Activated T-helper 1 cell treated with Interleukin-2 at 50 U/mL for 16 hours (primary cell): ENCODE measurements around the gene MMAB.

Source experiments
- DNase-seq: peaks from one replicate; pipeline ENCODE4 v3.0.0-alpha.2; 2020; ENCODE audit warnings: low read depth

MMAB gene

DNA sequence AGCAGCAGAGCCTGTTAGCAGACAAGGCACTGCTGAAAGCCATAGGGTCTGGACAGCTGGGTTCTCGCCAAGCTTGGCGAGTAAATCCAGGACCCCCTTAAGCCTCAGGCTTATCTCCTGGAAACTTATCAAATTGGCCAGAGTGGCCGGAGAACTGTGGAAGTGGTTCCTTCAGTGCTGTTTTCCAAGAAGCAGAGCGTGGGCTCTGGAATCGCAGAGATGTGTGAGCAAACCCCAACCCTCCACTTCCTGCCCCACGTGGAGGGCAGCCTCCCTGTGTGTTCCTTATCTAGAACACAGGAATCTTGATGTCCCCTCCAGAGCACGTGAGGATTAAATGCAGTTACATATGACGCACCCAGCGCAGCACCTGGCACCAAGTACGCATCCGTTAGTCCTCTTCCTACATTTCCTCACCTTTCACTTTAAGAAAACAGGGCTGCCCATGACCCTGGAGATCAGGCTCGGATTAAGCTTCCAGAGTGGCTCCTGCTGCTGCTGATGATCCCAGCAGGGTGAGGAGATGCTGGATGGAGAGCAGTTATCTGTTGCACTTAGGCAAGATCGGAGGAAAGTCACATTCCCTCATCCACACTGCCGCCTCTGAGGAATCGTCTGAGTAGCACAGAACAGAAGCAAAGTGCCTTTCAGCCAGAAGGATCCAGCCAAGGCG is 35.0 kb downstream of the MMAB start:
- DNase-seq = no peak

DNA sequence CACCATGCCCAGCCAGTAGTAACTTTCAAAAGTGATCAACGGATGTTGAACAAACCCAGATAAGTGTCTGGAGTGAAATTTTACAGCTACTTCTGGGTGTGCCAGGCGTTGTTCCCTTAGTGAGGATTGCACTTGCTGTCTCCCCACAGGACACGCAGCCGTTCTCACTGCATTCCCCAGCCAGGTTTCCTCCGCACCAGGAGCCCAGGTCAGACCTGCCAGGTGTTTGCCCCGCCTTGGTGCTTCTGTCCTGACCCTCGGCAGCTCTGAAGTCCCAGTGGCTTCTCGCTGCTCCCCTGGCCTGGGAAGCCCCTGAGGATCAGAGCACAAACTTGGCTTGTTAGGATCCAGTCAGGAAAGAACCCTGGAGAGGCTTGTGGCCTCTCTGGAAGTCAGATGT is 36.2 kb downstream of the MMAB start:
- no peak for DNase-seq

DNA sequence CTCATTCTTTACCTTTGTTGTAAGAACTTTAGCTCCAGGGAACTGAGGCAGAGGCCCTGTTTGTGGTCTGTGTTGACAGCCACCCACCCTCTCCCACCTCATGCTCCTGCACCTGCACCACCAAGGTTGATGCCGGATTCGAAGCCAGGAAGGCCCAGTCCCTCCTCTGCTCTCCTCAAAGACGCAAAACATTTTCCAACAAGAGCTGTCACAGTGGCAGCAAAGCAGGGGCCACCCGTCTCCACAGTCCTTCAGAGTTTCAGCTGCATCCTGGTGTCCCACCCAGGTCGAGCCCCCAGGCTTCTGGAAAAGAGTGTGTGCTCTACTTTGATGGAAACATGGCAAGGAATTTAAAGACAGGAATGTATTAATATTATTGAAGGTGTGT is 37.4 kb downstream of the MMAB start:
- DNase-seq = no peak

DNA sequence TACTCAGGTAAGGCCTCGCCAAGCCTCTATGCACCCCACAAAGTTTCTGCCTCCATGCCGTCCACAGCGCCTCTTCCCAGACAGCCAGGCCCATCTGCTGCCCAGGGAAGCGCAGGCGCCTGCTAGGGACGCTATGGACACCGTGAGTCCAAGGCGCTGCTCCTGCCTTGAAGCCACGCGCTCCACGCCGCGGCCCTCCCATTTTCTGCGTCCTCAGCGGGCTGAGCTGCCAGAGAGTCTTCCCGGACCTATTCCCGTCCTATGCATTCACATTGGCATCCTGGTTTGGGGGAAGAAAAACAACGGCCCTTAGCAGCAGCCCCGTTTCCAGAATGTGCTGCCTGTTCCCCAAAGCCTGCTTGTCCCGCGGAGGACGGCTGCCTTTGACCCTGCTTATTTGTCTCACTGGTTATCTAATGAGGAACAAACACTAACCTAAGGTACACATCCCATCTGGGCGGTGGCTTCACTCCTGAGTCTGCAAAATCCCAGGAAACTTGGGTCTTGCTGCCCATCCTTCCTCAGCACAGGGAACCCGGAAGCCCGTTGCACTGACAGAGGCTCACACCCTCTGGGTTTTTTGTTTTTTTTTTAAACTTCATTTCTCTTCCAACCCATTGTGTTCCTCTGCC is 38.0 kb downstream of the MMAB start:
- no peak for DNase-seq

DNA sequence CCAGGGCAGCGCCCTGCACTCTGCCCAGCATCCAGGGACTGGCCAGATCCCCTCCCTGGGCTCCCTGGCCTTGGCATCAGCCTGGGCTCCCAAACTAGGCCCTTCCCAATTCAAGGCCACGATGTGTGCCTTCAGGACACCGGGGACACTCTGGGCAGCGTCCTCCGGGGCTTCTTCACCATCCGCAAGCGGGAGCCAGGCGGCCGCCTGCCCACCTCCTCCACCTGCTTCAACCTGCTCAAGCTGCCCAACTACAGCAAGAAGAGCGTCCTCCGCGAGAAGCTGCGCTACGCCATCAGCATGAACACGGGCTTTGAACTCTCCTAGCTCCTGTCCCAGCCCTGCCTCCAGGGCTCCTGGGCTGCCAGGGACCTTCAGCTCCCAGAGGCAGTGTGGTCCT is 38.8 kb downstream of the MMAB start:
- no peak for DNase-seq

DNA sequence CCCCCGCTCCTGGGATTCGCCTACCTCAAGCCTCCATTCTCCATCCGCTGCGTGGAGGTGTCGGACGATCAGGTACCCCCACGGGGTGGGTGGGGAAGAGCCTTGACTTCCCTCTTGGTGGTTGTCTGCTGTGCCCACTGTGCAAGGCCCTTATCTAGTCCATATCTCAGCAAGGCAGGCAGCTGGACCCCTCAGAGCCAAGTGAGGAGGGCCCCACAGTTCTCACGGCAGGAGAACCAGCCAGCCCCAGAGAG is 39.9 kb downstream of the MMAB start:
- no peak for DNase-seq

DNA sequence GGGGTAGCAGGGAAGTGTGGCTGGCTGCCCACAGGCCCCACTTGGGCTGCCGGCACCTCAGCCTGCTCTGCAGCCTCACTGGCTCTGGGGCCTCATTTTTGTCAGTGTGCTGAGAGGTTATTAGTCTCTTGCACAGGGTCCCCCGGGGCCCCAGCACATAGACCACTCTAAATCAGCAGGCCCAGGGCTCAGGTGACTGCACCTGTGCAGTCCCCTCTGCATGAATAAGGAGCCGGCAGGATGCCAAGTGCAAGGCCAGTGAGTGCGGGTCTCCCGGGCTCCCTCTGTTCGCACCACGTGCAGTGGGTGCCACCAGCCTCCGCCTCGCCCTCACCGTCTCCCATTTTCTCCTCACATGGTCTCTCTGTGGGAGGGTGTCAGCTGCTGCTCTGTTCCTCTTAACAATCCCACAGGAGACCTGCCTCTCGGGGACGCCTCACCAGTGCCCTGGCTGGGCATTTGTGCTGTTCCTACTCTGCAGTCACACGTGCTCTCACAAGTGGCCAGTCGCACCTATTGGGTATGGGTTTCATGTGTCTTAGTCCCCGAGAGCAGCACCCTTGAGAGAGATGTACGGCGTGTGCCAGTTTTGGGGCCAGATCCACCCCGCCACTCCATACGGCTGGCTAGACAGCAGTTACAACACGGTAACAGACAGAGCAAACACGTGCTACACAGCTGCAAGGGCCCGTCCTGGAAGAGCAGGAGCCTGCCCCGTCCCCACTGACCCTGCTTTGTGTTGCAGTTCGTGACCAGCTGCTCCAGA is 40.4 kb downstream of the MMAB start:
- DNase-seq = no peak

DNA sequence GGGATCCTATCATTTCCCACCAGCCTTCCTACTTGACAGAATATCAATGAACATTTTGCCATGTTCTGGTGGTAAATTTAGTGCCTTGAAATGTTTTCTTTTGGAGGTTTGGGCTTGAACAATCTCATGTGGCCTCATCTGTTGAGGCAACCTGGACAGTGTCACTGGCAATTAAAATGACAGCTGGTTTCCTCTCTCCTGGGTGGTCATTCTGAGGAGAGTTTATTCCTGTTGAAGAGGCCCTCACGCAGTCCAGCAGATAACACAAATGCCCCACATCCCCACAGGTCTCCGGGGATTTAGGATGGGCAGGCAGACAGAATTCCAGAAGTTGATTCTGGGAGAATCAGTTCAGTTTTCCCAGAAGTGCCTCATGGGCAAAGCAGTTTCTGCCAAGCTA is 41.9 kb downstream of the MMAB start:
- DNase-seq = no peak

DNA sequence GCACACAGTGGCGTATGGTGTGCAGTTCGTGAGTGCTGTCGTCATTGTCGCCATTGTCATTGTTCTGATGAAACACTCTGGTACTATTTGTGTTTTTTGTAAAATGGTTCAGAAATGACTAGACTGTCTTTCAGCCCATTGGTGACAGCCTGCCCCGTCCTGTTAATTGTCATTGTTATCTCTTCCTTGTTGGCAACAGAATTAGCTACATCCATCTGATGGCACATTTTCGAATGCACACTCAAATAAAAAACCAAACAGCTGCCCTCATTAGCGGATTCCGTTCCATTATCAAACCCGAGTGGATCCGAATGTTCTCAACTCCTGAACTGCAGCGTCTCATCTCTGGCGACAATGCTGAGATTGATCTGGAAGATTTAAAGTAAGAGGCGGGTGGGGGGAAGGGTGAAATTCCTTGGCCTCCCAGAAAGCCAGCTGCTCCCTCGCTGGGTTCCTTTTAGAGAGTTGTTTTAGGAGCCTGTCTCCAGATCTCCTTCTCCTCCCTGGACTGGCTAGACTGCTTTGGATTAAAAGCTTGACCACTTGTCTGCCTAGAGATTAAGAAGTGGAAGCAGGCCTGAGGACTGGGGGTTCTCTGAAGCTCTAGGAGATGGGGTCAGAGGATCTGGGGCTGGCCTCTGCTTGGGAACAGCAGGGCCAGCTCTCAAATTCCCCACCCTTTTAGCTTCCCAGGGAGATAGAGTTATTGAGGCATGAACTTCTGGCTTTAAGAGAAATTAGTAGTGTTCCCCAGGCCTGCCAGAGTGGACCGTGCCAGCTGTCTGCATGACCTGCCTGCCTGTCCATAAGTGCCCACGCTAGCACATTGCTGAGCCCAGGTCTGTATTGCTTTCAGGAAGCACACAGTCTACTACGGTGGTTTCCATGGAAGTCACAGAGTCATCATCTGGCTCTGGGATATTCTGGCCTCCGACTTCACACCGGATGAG is 43.3 kb downstream of the MMAB start:
- no peak for DNase-seq

DNA sequence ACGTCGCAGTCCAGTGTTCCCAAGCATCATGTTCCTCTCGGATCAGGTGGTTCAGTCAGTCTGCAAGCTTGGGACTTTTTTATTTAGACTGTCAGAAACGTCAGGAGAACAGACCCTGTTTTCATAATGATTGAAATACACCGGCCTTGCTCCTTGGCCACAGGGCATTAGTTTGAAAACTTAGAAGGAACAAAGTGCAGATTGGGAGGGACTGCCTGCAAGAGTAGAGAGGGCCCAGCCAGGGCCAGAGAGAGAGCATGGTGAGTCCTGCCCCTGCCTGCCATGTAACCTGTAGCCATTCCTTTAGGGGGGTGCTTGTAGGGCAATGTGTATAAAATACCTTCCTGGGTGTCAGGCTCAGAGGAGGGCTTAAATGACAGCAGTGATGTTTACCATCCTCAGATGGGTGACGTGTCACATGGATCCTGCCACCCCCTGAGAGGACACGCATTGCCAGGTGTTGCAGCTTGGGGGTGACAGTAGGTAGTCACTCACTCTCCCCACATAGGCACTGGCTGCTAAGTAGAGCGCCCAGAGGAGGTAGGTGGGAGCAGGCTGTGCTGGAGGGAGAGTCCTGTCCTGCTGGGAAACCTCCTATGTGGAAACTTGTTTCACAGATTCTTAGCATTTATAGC is 45.7 kb downstream of the MMAB start:
- no peak for DNase-seq

DNA sequence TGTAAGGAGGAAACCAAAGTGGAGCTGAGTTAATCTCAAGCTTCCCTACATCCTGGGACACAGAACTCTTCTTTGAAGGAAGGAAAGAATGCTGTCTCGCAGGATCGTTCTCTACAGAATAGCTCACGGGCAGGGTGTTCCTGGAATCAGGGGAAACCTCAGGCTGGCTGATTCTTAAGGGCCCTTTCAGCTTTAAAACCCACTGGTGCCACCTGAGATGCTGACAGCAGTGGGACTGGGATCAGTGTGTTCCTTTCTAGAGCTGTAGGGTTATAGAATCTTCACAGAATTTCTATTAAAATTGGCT is 48.1 kb downstream of the MMAB start:
- no peak for DNase-seq

DNA sequence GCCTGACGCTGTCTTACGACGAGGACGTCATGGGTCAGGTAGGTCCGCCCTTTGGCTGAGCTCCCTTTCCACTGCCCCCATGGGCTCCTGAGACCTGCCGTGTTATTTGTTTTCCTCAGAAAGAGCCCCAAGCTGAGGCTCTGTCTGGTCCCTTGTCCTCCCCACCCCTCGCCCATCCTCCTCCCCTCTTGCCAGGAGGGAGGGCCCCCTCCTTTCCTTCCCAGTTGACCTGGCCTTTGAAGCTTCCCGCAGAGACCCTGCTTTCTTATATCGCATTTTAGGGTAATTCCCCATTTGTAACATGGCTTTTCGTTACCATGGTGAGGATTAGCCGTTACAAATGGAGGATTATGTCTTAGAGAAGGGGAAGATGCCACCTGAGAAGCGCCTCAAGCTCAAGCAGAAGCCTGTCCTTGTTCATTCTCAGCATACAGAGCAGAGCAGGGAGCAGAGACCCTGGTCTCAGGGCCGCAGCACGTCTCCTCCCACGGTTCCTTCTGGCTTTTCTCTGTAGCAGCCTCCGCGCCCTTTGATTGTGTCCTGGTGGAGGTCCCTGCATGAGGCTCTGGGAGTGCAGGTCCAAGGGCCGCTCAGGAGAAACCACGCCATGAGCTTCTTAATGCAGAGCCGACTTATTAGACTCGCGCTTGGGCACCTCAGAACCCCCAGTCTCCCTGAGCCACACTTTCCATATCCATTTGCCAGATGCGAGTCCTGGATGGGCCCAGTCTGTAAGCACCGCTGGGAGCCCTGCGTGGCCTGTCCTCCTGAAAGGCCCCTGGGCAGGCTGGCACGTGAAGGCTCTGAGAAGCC is 48.6 kb downstream of the MMAB start:
- DNase-seq = no peak

DNA sequence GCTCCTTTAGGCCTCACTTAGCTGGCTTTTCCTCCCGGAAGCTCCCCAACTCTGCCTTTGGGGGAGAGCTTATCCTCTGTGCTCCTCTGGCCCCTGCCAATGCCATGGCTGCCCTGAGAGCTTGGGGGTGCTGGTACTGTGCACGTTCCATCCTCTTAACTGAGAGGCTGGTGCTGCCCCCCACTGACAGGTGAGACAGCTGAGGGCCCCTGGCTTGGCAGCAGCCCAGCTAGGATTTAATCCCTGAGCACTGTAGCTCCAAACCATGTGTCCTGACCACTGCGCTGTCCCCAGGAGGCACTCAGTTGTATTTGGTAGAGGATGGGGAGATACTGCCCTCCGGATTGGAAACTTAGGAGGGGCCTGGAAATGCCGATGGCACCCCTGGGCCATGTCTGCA is 49.8 kb downstream of the MMAB start:
- no peak for DNase-seq

DNA sequence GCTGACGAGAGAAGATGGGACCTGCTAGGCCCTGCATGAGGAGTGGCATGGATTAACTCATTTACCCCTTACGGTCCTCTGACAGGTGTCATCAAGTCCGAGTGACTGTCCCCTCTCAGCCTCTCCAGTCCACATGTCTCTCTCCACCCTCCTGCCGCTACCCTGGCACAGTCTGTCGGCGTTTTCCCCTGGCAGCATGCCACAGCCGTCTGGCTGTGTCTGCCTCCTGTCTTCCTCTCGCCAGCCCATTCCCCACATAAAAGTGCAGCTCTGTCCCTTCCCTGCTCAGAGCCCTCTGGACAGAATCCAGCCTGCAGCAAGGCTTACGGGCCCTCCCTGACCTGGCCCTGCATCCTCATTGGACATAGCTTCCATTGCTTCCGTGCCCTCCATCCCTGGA is 50.2 kb downstream of the MMAB start:
- no peak for DNase-seq

DNA sequence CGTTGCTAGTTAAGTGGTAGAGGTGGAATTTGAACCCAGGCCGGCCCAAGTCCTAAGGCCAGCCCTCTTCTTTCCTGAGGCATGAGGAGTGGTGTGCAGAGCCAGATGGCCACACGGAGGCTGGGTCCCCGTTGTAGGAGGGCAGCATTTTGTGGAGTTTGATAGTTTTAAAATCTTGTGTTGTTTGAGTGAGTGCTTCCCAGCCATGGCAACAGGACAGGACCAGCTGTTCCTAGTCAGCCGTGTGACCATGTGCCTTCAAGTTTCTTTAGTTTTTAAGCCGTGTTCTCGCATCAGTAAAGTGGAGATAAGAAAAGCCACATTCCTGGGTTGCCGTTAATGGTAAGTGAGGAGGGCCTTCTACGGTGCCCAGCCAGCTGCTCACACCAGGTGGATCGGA is 51.5 kb downstream of the MMAB start:
- DNase-seq = no peak

DNA sequence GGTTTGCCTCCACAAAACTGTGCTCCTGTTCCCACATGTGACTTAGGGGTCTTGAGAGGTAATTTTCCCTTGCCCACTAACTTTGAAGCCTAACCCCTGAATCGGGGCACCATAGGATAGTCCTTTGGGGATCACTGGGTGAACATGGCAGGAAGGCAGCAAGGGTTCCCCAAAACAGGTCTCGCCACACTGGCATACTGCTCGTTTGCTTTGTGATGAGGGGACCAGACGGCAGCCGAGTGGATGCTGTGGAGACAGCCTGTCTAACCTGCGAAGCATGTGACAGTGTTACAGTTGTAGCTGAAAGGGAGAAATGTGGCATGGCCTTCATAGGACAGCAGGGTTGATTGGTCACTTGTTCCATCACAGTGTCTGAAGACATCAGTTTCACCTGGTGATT is 53.5 kb downstream of the MMAB start:
- no peak for DNase-seq

DNA sequence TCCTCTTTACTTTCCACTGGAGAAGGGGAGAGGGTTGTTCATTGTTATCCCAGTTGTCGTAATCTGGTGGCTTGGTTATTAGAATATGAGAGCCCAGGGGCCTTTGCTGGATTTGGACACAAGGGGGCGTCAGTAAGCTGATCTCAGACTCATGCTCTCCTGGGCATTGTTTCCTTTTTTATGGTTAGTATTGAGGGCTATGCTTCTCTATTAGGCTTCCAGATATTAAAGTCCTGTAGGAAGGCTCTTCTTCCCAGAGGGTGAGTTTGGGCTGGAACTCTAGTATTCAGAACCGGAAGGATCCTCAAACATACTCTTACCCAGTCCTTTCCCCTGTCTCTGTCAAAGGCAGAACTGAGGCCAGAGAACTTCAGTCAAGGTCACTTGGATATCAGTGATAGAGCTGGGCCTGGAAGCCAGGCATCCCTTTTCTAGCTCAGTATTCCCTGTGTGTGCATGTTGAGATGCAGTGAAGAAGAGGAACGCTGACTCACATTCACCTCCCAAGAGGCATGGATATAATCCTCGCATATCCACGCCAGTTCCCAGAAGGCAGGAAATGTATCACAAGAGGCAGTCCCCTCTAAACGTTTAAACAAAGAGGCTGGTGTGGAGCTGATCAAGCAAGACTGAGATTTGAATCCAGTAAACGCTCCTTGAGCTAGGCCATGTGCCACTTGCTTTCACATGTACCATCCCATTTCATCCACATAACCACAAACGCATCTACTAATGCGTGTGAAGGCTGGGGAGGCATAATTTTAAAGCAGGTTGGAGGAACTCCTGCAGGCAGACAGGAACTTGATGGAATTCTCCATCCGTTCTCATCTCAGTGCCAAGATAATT is 54.3 kb downstream of the MMAB start:
- peak; percentile 5 for DNase-seq

DNA sequence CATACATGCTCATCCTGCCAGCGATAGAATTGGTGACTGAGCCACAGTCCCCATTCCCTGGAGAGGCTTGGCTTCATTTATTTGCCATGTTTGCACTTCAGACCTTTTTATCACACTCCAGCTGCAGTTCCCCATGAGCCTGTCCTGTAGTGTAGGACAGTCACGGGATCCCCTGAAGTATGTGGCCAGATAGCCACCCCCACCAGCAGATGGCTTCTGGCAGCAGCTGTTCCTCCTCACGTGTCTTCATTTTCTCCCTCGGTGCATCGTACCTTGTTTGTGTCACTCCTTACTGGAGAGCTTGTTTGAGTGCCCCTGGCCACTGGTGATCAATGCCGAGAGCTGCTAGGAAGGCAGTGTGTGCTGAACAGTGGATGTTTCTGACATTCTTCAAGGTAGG is 55.7 kb downstream of the MMAB start:
- DNase-seq = no peak

DNA sequence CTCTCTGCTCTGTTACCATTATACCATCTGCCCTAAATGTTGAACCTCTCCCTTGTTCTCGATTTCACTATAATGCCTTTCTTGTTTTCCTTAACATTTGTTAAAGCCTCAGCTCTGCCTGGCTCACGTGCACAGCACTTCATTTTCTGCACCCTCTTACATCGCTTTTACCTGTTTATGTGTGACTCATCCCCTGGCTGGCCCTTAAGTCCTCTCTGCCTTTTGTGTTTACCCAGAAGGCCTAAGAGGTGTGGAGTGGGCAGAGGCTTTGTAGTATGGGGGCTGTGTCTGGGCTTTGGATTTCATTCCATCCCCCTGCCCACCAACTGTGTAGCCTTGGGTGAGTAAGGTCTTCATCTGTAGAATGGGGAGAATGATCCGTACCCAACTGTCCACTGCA is 59.3 kb downstream of the MMAB start:
- no peak for DNase-seq

DNA sequence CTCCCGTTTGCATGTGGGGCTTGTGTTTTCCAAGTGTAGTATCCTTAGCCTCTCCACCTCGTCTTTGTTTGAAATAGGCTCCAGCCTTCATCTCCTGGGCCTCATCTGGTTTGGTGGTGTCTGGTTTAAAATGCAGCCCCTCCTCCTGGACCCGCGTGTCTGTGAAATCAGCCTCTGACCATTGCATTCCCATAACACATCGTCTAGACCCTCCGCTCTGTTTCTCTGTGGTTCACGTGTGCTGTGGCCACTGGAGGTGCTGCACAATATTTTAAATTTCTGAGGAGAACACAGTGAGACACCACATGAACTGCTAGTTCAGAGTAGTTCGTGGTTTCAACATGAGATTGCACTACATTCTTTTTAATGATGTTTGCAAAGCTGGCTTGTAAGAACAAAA is 60.3 kb downstream of the MMAB start:
- no peak for DNase-seq

DNA sequence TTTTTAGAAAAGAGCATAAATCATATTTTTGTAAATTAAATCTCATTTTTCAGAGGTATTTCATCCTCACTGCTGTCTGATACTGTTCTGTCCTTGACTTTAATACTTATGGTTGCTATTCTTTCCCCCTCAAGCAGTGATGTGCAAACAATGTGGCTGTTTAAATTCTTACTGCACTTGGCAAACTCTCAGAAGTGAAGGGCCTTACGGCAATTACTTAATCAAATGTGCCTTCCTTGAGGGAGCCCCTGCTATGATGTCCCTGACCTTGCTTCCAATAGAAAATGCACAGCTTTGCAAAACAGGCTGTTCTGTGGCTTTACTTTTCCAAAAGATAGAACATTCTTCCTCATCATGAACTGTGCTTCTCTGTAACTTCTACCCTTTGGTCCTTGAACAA is 60.7 kb downstream of the MMAB start:
- no peak for DNase-seq
